IMR-90 (cell line): ENCODE measurements around the gene GM2A.

Experiments
- BHLHE40 ChIP-seq: fragments of 150-350 bp; IDR thresholded peaks from 2 replicates; pipeline ENCODE4 v1.6.1; 2016; ENCODE audit warnings: mild to moderate bottlenecking, low read depth, low read length
- CEBPB ChIP-seq: IDR thresholded peaks from 2 replicates; pipeline ENCODE4 v1.6.1; 2012; ENCODE audit warnings: low read depth, low read length, improper control_type of control experiment
- CHD1 ChIP-seq: IDR thresholded peaks from 2 replicates; pipeline ENCODE4 v1.6.1; 2012; ENCODE audit warnings: low read depth, low read length, improper control_type of control experiment
- CTCF ChIP-seq: conservative IDR thresholded peaks from 2 replicates; pipeline ENCODE4 v1.5.1; 2012; ENCODE audit warnings: mild to moderate bottlenecking, low read depth, low read length, improper control_type of control experiment
- FOS ChIP-seq: fragments of 150-350 bp; IDR thresholded peaks from 2 replicates; pipeline ENCODE4 v1.6.1; 2016; ENCODE audit warnings: low read depth, low read length
- MAFK ChIP-seq: IDR thresholded peaks from 2 replicates; pipeline ENCODE4 v1.6.1; 2012; ENCODE audit warnings: low read depth, low read length, improper control_type of control experiment
- MAZ ChIP-seq: IDR thresholded peaks from 2 replicates; pipeline ENCODE4 v1.6.1; 2012; ENCODE audit warnings: low read depth, mild to moderate bottlenecking, low read length, improper control_type of control experiment, moderate library complexity, borderline replicate concordance
- MXI1 ChIP-seq: IDR thresholded peaks from 2 replicates; pipeline ENCODE4 v1.6.1; 2012; ENCODE audit warnings: low read depth, mild to moderate bottlenecking, low read length, moderate library complexity, borderline replicate concordance
- POLR2A ChIP-seq: IDR thresholded peaks from 2 replicates; pipeline ENCODE4 v1.6.1; 2012; ENCODE audit warnings: mild to moderate bottlenecking, low read depth, low read length
- RAD21 ChIP-seq: IDR thresholded peaks from 2 replicates; pipeline ENCODE4 v1.6.1; 2012; ENCODE audit warnings: low read length, improper control_type of control experiment
- RCOR1 ChIP-seq: IDR thresholded peaks from 2 replicates; pipeline ENCODE4 v1.6.1; 2012; ENCODE audit warnings: mild to moderate bottlenecking, low read length, improper control_type of control experiment; ENCODE audit not compliant: insufficient replicate concordance
- RFX5 ChIP-seq: IDR thresholded peaks from 2 replicates; pipeline ENCODE4 v1.8.0; 2012; ENCODE audit warnings: low read depth, mild to moderate bottlenecking, low read length, moderate library complexity
- SMC3 ChIP-seq: fragments of 150-350 bp; IDR thresholded peaks from 2 replicates; pipeline ENCODE4 v1.6.1; 2016; ENCODE audit warnings: low read depth, mild to moderate bottlenecking, antibody characterized with exemption, low read length, moderate library complexity
- USF2 ChIP-seq: fragments of 150-350 bp; IDR thresholded peaks from 2 replicates; pipeline ENCODE4 v1.6.1; 2017; ENCODE audit warnings: mild to moderate bottlenecking, antibody characterized with exemption, low read length, low read depth

- TF ChIP-seq RAD21 (no peak), CEBPB (no peak; the same call in 1 of the 2 replicates), POLR2A (no peak), CTCF (no peak), USF2 (no peak), FOS (no peak), MAFK (no peak), BHLHE40 (no peak), RCOR1 (no peak), SMC3 (no peak), CHD1 (no peak), MAZ (no peak), RFX5 (no peak), MXI1 (no peak)
These were observed 4.8 kb downstream of the GM2A start for GRCh38 chr5:151257731-151258181.
